ENCODE measurements around the gene SUZ12.
A peak's percentile ranks its signal among the peaks of the same experiment; 100 is the strongest.
"Not testable (repeated sequence)": the region's sequence is repeated elsewhere in the genome, so short reads cannot be mapped to it uniquely, and the experiment has no call there.

Gene SUZ12

DNA sequence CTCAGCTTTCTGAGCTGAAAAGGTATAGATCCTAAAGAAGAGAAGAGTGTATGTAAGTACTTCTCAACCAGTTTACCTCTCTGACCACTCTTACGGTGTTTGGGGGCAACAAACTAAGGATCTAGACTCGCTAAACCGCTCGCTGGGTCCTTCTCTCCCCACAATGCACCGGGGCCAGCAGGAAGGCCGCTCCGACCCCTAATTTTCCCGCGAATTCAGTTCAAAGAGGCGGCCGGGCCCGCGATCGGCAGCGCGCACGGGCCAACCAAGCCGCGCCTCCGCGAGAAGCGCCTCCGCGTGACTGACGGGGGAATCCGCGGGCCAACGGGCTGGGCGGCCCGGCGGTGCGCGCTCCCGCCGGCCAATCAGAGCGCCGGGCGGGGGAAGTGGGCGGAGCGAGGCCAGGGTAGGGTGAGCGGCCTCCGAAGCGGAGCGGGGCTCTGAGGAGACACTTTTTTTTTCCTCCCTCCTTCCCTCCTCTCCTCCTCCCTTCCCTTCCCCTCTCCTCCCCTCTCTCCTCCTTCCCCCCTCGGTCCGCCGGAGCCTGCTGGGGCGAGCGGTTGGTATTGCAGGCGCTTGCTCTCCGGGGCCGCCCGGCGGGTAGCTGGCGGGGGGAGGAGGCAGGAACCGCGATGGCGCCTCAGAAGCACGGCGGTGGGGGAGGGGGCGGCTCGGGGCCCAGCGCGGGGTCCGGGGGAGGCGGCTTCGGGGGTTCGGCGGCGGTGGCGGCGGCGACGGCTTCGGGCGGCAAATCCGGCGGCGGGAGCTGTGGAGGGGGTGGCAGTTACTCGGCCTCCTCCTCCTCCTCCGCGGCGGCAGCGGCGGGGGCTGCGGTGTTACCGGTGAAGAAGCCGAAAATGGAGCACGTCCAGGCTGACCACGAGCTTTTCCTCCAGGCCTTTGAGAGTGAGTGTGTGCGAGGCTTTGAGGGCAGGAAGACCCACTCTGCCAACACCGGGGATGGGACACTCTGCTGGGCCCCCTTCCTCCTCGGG lies at the start of gene SUZ12:
SUZ12 (plus strand) TSS at position 393 of the 995 bp plus-strand sequence; CDS start at position 633, 240 bp downstream.
- peak; percentile 68 for DNase-seq

DNA sequence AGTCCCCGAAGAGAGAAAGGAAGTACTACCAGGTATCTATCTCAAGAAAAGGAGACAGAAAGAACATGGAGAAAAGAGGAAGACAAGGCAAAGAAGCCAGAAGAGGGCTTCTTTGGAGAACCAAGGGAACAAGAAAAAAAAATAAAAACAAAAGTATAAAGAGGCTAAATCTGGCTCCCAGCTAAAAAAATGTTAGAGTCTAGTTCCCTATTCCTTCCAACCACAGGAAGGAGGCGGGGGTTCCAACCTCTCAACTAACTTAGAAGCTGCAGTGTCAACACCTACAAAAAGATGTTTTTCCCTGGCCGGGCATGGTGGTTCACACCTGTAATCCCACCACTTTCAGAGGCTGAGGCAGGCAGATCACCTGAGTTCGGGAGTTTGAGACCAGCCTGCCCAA lies 48.7 kb upstream of the SUZ12 start:
- DNase-seq, result no peak

- no peak for DNase-seq
Measured at GRCh38 chr17:31900877-31901276, 35.9 kb upstream of the SUZ12 start.

- DNase-seq, result no peak
Measured at GRCh38 chr17:31902693-31903092, 34.1 kb upstream of the SUZ12 start.

DNA sequence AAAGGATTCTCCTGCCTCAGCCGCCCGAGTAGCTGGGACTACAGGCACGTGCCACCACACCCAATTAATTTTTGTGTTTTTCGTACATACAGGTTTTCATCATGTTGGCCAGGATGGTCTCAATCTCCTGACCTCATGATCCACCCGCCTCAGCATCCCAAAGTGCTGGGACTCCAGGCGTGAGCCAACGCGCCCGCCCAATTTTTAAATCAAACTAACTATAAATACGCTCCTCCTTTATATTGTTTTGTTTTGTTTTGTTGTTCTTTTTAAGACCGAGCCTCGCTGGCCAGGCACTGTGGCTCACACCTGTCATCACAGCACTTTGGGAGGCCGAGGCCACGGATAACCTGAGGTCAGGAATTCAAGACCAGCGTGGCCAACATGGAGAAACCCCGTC lies 33.4 kb upstream of the SUZ12 start:
- no peak for DNase-seq

DNA sequence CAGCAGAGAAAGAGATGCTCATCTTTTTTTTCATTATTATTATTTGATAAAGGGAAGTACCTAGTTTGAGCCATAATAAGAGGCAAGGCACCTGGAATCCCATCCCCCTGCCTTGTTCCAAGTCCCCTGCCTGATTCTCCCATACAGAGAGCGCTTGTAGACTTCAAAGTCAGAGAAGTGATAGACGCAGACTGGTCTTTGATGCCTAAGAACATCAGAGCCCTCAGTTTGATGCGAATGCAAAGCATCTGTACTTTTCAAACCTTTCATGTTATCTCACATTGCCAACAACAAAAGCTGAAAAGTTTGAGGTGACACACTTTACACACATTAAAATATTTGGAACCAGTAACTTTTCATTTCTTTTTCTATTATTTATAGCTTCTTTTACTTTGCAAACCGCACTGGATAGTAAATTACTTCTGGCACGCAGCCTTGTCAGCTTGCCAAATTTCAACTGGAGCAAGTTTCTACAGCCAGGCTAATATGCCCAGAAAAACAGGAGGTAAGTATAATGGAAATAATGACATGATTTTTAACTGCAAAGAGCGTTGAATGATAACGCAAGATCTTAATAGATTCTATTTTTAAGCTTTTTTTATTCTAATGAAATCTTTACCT lies 29.4 kb upstream of the SUZ12 start:
- no peak for DNase-seq

- DNase-seq, result no peak
Measured at GRCh38 chr17:31908386-31908785, 28.4 kb upstream of the SUZ12 start.

DNA sequence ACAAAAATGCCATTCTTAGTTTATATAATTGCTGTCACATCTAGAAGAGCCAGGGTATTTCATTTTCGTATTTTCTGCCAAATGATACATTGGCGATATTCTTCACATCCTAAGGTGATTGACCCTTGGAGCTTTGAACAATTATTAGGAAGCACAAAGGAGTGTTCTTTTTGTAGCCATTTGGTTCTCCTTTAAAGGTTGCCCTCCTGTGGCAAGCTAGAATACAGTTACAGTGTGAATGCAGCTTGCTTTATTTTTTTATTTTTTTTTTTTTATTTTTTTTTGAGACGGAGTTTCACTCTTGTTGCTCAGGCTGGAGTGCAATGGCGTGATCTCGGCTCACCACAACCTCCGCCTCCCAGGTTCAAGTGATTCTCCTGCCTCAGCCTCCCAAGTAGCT lies 24.1 kb upstream of the SUZ12 start:
- DNase-seq, result not testable (repeated sequence)

- DNase-seq, result no peak
Measured at GRCh38 chr17:31915456-31916100, 21.2 kb upstream of the SUZ12 start.

DNA sequence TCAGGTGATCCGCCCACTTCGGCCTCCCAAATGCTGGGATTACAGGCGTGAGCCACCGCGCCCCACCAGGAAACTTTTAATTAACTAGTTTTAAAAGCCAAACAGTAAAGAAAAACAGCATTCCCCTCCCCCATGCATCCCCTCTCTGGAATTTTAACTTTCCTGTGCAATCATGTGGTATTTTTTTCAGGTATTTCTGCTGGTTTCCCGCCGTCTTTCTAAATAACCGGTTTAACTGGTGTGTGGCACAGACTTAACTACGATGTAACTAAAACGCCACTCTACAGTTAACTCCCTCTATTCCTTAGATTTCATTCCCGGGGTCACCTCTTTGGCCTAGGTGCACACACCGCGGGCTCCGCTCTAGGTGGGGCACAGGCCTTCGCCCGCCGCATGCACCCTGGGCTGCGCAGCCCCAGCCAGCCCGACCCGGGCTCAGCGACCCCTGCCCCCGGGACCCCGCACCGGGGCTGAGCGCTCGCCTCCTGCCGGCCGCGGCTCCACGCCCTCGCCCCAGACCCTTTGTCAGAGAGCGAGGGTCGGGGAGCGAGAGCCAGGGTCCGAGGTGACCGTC lies 20.2 kb upstream of the SUZ12 start:
- no peak for DNase-seq

DNA sequence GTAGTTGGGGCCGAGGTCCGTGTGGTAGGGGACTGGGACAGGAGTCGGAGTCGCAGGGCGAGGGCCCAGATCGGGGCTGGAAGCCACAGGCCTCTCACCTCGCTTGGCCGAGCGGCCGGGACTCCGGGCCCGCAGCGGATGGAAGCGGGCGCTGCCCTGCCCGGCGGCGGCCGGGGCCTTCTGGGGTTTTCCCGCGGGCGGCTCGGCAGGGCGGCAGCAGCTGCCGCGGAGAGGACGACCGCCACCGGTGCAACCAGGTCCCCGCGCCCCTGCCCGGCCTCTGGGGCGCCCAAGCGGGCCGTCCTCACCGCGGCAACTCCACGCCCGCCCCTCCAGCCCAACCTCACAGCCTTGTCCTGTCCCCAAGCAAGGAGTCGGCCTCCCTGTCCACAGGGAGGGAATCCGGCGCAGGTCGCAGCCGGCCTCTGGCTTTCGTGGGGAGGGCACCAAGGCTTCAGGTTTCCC lies 19.7 kb upstream of the SUZ12 start:
- no peak for DNase-seq

DNA sequence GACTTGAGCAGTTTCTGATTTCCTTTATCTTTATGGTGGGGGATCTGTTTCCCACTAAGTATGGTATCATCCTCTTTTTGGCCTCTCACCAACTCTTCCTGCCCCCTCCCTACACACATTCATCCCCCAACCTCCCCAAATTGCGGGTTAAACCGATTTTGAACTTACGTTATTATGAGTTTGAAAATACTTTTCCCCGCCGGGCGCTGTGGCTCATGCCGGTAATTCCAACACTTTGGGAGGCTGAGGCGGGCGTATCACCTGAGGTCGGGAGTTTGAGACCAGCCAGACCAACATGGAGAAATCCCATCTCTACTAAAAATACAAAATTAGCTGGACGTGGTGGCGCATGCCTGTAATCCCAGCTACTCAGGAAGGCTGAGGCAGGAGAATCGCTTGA lies 19.1 kb upstream of the SUZ12 start:
- not testable (repeated sequence) for DNase-seq

GRCh38 chr17:31918701-31919128 lies 18.1 kb upstream of the SUZ12 start:
- no peak for DNase-seq

DNA sequence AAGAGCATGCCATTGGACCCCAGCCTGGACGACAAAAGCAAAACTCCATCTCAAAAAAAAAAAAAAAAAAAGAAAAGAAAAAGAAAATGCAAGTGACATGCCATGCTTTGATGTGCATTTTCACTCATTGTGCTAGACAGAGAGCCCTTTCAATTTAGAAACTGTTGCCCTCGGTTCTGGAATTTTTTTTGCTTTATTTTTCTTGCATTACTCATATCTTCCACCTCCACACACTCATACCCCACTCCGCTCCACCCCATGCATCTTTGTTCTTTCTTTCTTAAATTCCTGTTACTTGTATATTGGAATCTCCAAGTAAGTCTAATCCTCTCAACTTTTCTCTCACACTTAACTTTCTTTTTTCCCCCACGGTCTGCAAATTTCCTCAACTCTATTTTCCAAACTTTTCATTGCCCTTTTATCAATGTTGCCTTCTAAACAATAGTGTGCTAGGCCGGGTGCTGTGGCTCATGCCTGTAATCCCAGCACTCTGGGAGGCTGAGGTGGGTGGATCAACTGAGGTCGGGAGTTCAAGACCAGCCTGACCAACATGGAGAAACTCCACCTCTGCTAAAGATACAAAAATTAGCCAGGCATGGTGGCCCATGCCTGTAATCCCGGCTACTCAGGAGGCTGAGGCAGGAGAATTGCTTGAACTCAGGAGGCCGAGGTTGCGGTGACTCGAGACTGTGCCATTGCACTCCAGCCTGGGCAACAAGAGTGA lies 16.8 kb upstream of the SUZ12 start:
- DNase-seq, result no peak

DNA sequence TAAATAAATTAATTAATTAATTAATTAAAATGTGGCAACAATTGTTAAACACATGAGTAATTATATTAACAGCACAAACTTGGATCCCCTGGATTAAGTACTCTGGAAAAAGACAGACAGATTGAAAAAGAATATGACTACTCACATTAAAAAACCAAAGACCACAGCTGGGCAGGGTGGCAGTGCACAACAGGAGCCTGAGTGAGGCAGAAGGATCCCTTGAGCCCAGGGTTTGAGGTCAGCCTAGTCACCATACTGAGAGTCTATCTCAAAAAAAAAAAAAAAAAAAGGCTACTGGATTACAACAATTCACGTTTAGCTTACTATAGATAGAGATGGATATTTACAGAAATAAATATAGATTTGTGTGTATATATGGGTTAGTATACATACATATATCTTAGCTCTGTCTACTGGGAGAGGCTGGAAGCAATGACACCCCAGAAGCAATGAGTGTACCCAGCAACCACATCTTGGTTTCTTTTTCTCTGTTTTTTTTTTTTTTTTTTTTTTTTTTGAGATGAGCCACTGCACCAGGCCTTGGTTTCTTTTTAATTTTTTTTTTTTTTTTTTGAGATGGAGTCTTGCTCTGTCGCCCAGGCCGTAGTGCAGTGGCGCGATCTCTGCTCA lies 10.6 kb upstream of the SUZ12 start:
- no peak for DNase-seq

DNA sequence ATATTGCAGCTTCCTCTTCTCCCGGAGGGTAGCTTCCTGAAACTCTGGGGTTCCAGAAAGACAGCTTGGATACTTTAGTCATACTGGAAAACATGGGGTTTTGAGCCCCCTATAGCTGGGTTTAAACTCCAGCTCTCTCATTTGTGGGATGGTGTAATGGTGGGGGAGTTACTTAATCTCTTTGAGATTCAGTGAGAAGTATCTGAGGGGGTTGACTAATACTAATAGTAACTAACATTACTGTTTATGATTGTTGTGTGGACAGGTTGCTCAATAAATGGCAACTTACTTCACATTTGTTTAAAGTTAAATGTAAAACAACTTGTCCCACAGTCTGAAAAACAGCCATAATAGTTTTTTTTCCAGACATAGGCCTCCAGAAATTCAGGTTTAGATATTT lies 5.1 kb upstream of the SUZ12 start:
- no peak for DNase-seq

- no peak for DNase-seq
Measured at GRCh38 chr17:31935512-31935911, 1.3 kb upstream of the SUZ12 start.

DNA sequence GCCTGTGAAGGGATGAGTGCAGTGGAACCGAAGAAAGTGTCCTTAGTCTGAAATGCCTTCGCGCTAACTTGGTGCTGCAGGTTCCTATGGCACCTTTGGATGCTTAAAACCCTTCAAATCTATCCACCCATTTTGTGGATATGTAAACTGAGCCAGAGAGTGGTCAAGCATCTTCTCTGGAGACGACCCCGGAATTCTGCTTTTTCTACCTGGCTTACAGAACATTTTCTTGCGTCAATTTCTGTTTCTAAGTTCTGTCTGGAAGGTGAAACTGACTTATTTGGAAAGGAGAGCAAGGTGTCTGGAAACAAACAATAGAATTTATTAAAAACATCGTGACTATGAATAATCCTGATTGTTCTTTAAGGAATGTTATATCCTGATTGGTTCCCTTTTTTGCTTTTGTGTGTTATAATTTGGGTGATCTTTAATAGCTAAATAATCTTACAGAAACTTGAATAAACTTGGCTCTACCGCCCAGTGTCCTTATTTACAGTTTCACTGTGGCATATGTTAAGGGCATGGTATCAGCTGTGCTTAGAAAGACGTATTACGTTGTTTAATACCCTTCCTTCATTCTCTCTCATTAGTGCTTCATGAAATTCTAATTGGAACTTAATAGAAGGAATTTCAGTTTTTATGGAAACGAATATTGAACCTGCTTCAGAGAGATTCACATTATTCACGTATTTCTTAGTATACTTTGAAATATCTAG lies 1.3 kb downstream of the SUZ12 start:
- not testable (repeated sequence) for DNase-seq

DNA sequence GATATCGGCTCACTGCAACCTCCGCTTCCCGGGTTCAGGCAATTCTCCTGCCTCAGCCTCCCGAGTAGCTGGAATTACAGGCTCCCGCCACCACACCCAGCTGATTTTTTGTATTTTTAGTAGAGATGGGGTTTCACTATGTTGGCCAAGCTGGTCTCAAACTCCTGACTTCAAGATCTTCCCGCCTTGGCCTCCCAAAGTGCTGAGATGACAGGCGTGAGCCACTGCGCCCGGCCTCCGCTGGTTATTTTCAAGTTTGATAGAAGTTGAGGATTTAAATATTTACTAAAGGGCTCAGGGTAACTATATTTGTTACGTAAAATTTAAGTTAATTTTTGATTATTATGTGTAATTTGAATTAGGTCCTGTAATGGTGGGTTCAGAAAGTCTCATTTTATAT lies 5.1 kb downstream of the SUZ12 start:
- DNase-seq, result not testable (repeated sequence)

DNA sequence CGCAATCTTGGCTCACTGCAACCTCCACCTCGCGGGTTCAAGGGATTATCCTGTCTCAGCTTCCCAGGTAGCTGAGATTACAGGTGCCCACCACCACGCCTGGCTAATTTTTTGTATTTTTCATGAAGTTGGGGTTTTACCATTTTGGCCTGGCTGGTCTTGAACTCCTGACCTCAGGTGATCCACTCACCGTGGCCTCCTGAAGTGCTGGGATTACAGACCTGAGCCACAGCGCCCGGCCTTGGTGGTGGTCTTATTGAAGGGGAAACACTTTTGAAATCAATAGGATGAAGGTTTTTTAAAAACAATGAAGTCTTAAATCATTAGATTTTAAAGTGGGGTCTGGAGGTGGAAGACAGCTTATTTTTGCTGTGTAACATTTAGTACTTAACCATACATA lies 5.6 kb downstream of the SUZ12 start:
- DNase-seq, result not testable (repeated sequence)

DNA sequence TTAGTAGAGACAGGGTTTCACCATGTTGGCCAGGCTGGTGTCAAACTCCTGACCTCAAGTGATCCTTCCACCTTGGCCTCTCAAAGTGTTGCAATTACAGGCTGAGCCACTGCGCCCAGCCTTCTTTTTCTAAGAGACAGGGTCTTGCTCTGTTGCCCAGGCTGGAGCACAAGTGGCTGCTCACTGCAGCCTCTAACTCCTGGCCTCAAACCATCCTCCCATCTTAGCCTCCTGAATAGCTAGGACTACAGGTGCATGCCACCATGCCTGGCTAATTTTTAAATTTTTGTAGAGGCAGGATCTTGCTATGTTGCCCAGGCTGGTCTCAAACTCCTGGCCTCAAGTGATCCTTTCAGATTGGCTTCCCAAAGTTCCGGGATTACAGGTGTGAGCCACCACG lies 15.1 kb downstream of the SUZ12 start:
- DNase-seq, result not testable (repeated sequence)

Measured in SHP77 treated with DMSO at 0.1 percent for 48 hours (cell line).